HG02610 (cell line): ENCODE data around the gene CXCL16.
"Not testable (repeated sequence)": the region's sequence is repeated elsewhere in the genome, so short reads cannot be mapped to it uniquely, and the experiment has no call there.

Source experiments
- ATAC-seq: cut with Tn5 transposase; IDR thresholded peaks from one replicate; pipeline ENCODE4 v1.9.1; 2021; ENCODE audit warnings: mild to moderate bottlenecking, moderate library complexity; ENCODE audit not compliant: unreplicated experiment

CXCL16 gene

DNA sequence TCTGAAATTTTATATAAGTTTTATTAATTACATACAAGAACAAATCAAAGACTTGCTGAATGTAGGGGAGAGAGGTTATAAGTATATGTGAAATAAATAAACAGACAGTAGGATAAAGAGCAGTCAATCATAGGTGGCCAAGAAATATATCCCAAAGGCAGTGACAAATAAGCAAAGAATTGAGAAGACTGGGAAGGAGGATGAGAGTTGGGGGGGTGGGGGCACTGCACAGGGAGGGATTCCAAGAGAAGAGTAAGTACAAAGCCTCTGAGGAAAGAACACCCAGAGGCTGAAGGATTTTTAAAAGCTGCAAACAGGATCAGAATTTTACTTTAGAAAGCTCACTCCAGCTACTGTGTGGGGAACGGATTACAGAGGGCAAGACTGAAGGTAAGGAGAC lies 38.6 kb downstream of the CXCL16 start:
- ATAC-seq: no peak

DNA sequence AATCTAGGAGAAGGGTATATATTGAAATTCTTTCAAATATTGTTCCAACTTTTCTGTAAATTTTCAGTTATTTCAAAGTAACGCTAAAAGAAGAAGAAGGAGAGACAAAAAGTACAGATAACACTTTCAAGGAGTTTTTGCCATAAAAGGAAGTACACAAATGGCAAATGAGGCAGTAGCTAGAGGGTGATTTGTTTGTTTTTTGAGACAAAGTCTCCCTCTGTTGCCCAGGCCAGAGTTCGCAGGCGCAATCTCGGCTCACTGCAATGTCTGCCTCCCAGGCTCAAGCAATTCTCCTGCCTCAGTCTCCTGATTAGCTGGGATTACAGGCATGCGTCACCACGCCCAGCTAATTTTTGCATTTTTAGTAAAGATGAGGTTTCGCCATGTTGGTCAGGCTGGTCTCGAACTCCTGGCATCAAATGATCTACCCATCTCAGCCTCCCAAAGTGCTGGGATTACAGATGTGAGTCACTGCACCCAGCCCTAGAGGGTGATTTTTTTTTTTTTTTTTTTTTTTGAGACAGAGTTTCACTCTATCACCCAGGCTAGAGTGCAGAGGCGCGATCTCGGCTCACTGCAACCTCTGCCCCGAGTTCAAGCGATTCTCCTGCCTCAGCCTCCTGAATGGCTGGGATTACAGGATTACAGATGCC lies 40.2 kb downstream of the CXCL16 start:
- not testable (repeated sequence) for ATAC-seq

DNA sequence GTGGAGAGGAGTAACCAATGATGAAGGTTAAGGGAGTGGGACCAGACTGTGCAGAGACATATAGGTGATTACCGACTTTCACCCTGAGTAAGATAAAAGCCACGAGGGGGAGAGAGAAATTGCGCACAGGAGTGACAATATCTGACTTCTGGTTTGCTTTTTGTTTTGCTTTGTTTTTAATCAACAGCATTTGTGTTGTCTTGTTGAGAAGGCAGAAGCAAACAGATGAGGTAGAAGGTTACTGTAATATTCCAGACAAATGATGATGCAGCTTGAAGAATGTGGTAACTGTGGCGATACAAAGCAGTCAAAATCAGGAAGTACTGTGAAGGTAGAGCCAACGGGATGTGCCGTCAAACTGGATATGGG lies 43.3 kb downstream of the CXCL16 start:
- peak; percentile 68 for ATAC-seq

DNA sequence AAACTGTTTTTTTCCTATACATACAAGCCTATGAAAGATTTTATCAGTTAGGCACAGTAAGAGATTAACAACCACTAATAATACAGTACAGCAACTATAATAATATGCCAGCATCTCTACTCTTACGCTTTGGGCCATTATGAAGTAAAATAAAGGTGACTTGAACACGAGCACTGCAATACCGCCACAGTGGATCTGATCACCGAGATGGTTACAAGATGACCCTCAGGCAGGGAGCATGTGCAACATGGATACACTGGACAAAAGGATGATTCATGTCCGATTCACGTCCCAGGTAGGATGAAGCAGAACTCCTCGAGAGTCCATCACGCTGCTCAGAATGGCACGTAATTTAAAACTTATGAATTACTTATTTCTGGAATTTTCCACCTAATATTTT lies 46.3 kb downstream of the CXCL16 start:
- no peak for ATAC-seq

DNA sequence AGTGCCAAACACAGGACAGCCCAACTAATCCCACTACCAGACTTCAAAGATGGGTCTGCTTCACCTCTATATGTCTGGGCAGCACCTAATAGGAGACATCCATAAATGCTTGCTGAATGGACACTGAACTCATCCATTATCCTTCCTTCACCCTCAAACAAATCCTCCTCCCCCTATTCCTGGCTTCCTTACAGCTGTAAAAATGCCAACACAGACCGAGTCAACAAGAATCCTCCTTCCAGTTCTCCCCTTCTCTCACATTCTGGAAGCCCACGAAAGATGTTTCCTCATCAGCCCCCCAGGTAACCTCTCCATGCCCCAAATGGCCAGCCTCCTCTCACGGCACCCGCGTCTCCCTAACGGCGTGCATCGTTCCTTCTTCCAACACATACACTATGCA lies 48.0 kb downstream of the CXCL16 start:
- no peak for ATAC-seq

DNA sequence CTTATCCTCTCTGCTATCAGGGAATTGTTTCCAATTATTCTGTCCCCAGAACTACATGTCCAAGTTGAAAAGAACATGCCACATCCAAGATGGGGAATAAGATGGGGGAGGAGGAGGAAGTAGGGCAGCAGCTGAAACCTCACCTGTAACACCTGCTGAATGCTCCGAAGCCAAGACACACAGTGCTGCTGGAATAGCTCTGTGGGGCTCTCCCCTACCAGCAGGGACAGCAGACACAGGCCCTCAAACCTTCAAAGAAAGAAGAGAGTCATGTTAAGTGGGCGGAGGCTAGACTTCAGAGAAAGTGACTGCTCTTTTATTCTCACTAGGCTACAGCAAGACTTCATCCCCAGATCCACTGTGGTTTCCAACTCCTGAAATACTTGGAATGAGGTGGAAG lies 49.0 kb downstream of the CXCL16 start:
- ATAC-seq: no peak

DNA sequence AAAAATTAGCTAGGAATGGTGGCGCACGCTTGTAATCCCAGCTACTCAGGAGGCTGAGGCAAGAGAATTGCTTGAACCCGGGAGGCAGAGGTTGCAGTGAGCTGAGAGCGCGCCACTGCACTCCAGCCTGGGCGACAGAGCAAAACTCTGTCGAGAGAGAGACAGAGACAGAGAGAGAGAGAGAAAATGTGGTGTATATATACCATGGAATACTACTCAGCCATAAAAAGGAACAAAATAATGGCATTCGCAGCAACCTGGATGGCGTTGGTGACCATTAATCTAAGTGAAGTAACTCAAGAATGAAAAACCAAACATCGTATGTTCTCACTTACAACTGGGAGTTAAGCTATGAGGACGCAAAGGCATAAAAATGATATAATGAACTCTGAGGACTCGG lies 49.9 kb downstream of the CXCL16 start:
- ATAC-seq: not testable (repeated sequence)

DNA sequence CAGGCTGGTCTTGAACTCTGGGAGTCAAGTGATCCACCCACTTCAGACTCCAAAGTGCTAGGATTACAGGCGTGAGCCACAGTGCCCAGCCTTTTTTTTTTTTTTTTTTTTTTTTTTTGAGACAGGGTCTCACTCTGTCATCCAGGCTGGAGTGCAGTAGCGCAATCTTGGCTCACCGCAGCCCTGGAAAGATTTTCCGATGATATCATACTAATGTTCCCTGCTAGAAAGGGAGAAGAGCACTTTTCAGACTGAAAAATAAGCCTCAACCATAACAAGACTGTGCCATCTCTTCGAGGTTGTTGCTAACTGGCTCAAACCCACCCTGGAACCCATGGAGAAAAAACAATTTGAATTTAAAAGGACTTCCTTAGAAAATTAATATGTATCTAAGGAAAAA lies 56.0 kb downstream of the CXCL16 start:
- ATAC-seq: not testable (repeated sequence)
